HL-60 (cell line): ENCODE data around the gene NQO2.

ENCODE experiments used
- CTCF ChIP-seq: IDR thresholded peaks from one replicate; pipeline ENCODE4 v1.5.1; 2011; ENCODE audit warnings: low read length, control low read depth, inconsistent platforms; ENCODE audit not compliant: insufficient read depth
- POLR2AphosphoS5 ChIP-seq: IDR thresholded peaks from 2 replicates; pipeline ENCODE4 v1.6.1; 2012; ENCODE audit warnings: low read depth
- TF ChIP-seq, protein P1 (sequence below): IDR thresholded peaks from 2 replicates; pipeline ENCODE4 v1.6.1; 2012; ENCODE audit warnings: low read depth; ENCODE audit not compliant: insufficient replicate concordance

- TF ChIP-seq CTCF: no peak
- TF ChIP-seq, protein P1, sequence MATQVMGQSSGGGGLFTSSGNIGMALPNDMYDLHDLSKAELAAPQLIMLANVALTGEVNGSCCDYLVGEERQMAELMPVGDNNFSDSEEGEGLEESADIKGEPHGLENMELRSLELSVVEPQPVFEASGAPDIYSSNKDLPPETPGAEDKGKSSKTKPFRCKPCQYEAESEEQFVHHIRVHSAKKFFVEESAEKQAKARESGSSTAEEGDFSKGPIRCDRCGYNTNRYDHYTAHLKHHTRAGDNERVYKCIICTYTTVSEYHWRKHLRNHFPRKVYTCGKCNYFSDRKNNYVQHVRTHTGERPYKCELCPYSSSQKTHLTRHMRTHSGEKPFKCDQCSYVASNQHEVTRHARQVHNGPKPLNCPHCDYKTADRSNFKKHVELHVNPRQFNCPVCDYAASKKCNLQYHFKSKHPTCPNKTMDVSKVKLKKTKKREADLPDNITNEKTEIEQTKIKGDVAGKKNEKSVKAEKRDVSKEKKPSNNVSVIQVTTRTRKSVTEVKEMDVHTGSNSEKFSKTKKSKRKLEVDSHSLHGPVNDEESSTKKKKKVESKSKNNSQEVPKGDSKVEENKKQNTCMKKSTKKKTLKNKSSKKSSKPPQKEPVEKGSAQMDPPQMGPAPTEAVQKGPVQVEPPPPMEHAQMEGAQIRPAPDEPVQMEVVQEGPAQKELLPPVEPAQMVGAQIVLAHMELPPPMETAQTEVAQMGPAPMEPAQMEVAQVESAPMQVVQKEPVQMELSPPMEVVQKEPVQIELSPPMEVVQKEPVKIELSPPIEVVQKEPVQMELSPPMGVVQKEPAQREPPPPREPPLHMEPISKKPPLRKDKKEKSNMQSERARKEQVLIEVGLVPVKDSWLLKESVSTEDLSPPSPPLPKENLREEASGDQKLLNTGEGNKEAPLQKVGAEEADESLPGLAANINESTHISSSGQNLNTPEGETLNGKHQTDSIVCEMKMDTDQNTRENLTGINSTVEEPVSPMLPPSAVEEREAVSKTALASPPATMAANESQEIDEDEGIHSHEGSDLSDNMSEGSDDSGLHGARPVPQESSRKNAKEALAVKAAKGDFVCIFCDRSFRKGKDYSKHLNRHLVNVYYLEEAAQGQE: no peak
- no peak for TF ChIP-seq POLR2AphosphoS5
These were observed 41.5 kb downstream of the NQO2 start for GRCh38 chr6:3041147-3041546.
